ENCODE results near the gene IQGAP3. TPM values are rescaled to one million over a fixed set of nuclear protein-coding genes. Genes with fewer than 3 reads are reported as not detected.
A peak's percentile ranks its signal among the peaks of the same experiment; 100 is the strongest.

Gene IQGAP3
- total RNA-seq, 2 donors from 2014 or later, result 0.52 TPM; not detected in 1

- intact Hi-C loops (cut with DNase I), result no loop called here
- H3K4me3 ChIP-seq, result no peak overlapping the region
- ATAC-seq (no peak), DNase-seq (no peak)
- H3K9me3 ChIP-seq, result no peaks in the 10 kb centered on the region
- peaks cover 0 to 9% of the 10 kb centered on the region in 2 donors for H3K36me3 ChIP-seq (replicated peaks in 1 of 2; ENCODE audit: insufficient read depth in 1 of 2, low read depth in 2 of 2)
- TF ChIP-seq CTCF (IDR thresholded peaks at IDR 0.05), result peak in 1 of 7 experiments; percentile 11
- TF ChIP-seq POLR2A (IDR thresholded peaks at IDR 0.05), result no peak
- H3K4me1 ChIP-seq, result peaks cover 24% of the 10 kb centered on the region
- 49 to 68% methylated on average over 3 of the region's 3 CpGs for WGBS, 2 donors
- H3K27ac ChIP-seq, result no peak overlapping the region
- no peaks in the 10 kb centered on the region for H3K27me3 ChIP-seq
These were observed 27.4 kb upstream of the IQGAP3 start for GRCh38 chr1:156599811-156600210.

GRCh38 chr1:156598731-156599432, 26.5 kb upstream of the IQGAP3 start:
- H3K9me3 ChIP-seq, result no peaks in the 10 kb centered on the region
- no peak overlapping the region for H3K4me3 ChIP-seq
- H3K4me1 ChIP-seq, result peaks cover 24% of the 10 kb centered on the region
- intact Hi-C loops (cut with DNase I), result no loop called here
- peaks cover 0 to 9% of the 10 kb centered on the region in 2 donors for H3K36me3 ChIP-seq (replicated peaks in 1 of 2; ENCODE audit: insufficient read depth in 1 of 2, low read depth in 2 of 2)
- no peak overlapping the region for H3K27ac ChIP-seq
- no peaks in the 10 kb centered on the region for H3K27me3 ChIP-seq
- TF ChIP-seq CTCF (IDR thresholded peaks at IDR 0.05), result no peak
- no peak for TF ChIP-seq POLR2A (IDR thresholded peaks at IDR 0.05)
- WGBS, 2 donors, result 86 to 96% methylated on average over 4 of the region's 4 CpGs
- ATAC-seq (no peak), DNase-seq (no peak)

- WGBS, 2 donors, result 89 to 95% methylated on average over 4 to 5 of the region's 5 CpGs
- no peaks in the 10 kb centered on the region for H3K27me3 ChIP-seq
- peaks cover 0 to 9% of the 10 kb centered on the region in 2 donors for H3K36me3 ChIP-seq (replicated peaks in 1 of 2; ENCODE audit: insufficient read depth in 1 of 2, low read depth in 2 of 2)
- intact Hi-C loops (cut with DNase I), result no loop called here
- TF ChIP-seq CTCF (IDR thresholded peaks at IDR 0.05) (no peak), POLR2A (IDR thresholded peaks at IDR 0.05) (no peak)
- H3K4me3 ChIP-seq, result no peak overlapping the region
- H3K4me1 ChIP-seq, result peaks cover 24% of the 10 kb centered on the region
- no peak for DNase-seq
- no peak overlapping the region for H3K27ac ChIP-seq
- H3K9me3 ChIP-seq, result no peaks in the 10 kb centered on the region
- no peak for ATAC-seq
These were observed 25.8 kb upstream of the IQGAP3 start for GRCh38 chr1:156598125-156598524.

GRCh38 chr1:156596426-156596825, 24.1 kb upstream of the IQGAP3 start:
- ATAC-seq (no peak), DNase-seq (no peak)
- intact Hi-C loops (cut with DNase I), result no loop called here
- 87 to 100% methylated on average over 3 of the region's 3 CpGs for WGBS, 2 donors
- Histone ChIP-seq H3K27ac (no peak overlapping the region), H3K36me3 (replicated peaks in 1 of 2; ENCODE audit: insufficient read depth in 1 of 2, low read depth in 2 of 2) (peaks cover 0 to 9% of the 10 kb centered on the region in 2 donors), H3K4me1 (peaks cover 24% of the 10 kb centered on the region), H3K9me3 (no peaks in the 10 kb centered on the region), H3K4me3 (no peak overlapping the region), H3K27me3 (no peaks in the 10 kb centered on the region)
- TF ChIP-seq CTCF (IDR thresholded peaks at IDR 0.05) (no peak), POLR2A (IDR thresholded peaks at IDR 0.05) (no peak)

GRCh38 chr1:156595016-156595415, 22.7 kb upstream of the IQGAP3 start:
- H3K9me3 ChIP-seq, result no peaks in the 10 kb centered on the region
- DNase-seq, result no peak
- no peak overlapping the region for H3K4me3 ChIP-seq
- intact Hi-C loops (cut with DNase I), result no loop called here
- H3K4me1 ChIP-seq, result peaks cover 21% of the 10 kb centered on the region
- no peak for ATAC-seq
- 87 to 88% methylated on average over 2 of the region's 2 CpGs for WGBS, 2 donors
- peaks cover 0 to 9% of the 10 kb centered on the region in 2 donors for H3K36me3 ChIP-seq (replicated peaks in 1 of 2; ENCODE audit: insufficient read depth in 1 of 2, low read depth in 2 of 2)
- no peak overlapping the region for H3K27ac ChIP-seq
- H3K27me3 ChIP-seq, result no peaks in the 10 kb centered on the region
- TF ChIP-seq CTCF (IDR thresholded peaks at IDR 0.05) (no peak), POLR2A (IDR thresholded peaks at IDR 0.05) (no peak)

Data from body of pancreas (tissue), 4 donors.